VCaP (cell line): ENCODE measurements around the gene SMIM1.

Experiments used
- H3K27ac ChIP-seq: fragments of 450-650 bp; 2 replicates; pipeline ENCODE4 v1.5.1; 2017
- TF ChIP-seq, protein P1 (sequence below): fragments of 450-650 bp; conservative IDR thresholded peaks from 2 replicates; pipeline ENCODE4 v1.5.1; 2017; ENCODE audit warnings: mild to moderate bottlenecking, moderate library complexity

The SMIM1 gene

DNA sequence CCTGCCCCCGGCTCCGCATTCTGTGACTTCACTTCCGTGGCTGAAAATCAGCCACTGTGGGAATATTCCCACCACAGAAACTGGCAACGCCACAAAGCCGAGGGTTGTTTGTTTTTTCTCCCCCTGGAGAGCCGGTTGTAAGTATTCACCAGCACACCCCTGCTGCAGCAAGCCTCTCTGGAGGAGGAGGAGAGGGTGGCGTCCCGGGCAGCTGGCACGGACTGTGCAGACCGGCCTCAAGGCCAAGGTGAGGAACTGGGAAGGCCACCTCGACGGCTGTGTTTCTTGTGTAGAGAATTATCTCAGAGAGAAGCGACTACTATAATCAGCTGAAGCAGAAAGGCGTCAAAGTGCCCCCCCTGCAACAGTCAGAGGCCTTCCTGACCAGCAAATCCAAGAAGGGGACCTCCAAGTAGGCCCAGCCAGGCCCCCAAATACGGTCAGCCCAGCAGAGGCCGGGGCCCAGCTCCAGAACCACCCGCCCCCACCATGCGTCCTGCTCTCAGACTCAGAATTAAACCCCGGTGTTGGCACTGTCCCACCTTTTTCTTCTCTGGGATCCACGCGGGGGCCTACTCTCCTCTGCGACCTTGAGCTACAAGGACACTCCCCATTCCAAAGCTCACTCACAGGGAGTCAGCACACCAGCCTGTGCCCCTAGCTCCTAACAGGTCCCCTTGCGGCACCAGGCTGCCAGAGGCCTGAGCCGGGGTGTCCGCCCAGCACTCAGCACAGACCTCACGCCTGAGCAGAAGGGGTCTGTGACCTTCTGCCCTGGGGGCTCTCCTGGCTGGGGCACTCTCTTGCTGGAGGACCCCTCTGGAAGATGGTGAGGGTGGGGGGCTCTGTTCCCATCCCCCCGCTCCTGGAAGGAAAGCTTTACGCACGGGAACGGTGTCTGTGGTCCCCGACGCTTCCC is 1.2 kb upstream of the SMIM1 start:
- H3K27ac ChIP-seq = peak overlapping the region; percentile 80
- TF ChIP-seq, protein P1, sequence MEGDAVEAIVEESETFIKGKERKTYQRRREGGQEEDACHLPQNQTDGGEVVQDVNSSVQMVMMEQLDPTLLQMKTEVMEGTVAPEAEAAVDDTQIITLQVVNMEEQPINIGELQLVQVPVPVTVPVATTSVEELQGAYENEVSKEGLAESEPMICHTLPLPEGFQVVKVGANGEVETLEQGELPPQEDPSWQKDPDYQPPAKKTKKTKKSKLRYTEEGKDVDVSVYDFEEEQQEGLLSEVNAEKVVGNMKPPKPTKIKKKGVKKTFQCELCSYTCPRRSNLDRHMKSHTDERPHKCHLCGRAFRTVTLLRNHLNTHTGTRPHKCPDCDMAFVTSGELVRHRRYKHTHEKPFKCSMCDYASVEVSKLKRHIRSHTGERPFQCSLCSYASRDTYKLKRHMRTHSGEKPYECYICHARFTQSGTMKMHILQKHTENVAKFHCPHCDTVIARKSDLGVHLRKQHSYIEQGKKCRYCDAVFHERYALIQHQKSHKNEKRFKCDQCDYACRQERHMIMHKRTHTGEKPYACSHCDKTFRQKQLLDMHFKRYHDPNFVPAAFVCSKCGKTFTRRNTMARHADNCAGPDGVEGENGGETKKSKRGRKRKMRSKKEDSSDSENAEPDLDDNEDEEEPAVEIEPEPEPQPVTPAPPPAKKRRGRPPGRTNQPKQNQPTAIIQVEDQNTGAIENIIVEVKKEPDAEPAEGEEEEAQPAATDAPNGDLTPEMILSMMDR = no peak

DNA sequence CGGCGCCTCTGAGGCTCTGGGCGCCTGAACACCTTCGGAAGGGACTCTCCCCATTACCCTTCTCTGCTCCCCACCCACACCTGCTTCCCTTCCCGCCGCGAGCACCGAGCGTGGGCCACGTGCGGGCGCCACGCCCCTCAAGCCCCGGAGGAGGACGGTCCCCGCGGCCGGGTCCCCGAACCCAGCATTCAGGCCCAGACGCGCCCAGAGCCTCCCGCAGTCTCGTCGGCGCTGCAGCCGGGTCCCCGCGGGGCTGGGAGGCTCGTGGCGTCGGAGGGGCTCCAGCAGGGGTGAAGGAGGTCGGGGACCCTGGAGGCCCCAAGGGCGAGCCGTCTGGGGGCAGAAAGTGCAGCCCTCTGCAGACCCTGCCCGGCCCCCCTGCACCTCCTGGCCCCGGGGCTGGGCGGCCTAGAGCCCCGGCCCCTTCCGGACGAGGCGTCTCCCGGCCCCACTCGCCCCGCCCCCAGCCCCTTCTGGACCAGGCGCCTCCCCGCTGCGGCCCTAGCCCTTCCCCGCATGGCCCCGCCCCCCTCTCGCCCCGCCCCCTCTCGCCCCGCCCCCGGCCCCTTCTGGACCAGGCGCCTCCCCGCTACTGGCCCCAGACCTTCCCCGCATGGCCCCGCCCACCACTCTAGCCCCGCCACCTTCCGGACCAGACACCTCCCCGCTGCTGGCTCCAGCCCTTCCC is 378 bp upstream of the SMIM1 start:
- H3K27ac ChIP-seq = peak overlapping the region; percentile 80
- TF ChIP-seq, protein P1 = no peak

DNA sequence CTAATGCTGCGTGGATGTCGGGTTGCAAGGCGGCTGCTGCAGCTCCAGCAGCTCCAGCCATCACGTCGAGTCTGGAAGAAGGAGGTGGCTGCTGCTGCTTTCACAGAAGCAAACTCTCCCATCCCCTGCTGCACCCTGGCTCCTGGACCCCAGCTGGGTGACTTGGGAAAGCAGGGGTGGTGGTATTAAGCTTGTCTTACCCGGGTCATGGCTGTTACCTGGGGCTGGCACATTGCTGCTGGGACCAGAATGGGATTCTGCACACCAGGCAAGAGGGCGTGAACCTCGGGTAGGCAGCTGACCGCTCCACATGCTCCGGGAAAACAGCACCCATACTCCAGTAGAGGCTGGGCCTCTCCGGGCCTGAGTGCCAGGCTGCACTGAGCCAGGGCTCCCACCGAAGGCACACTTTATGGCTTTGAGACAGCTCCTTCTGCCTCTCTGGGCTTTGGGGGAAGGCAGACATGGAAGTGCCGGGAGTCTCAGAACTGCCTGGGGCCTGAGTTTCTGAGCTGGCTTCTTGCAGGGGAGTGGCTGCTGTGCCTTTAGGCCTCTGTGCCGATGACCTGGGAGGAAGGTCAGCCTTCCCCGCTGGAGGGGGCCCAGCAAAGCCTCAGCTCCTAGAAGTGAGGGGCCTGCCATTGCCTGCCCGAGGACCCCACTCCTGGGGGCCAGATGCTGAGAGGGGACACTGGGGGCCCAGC is 1.2 kb downstream of the SMIM1 start:
- TF ChIP-seq, protein P1 = no peak
- H3K27ac ChIP-seq = peak overlapping the region; percentile 80

DNA sequence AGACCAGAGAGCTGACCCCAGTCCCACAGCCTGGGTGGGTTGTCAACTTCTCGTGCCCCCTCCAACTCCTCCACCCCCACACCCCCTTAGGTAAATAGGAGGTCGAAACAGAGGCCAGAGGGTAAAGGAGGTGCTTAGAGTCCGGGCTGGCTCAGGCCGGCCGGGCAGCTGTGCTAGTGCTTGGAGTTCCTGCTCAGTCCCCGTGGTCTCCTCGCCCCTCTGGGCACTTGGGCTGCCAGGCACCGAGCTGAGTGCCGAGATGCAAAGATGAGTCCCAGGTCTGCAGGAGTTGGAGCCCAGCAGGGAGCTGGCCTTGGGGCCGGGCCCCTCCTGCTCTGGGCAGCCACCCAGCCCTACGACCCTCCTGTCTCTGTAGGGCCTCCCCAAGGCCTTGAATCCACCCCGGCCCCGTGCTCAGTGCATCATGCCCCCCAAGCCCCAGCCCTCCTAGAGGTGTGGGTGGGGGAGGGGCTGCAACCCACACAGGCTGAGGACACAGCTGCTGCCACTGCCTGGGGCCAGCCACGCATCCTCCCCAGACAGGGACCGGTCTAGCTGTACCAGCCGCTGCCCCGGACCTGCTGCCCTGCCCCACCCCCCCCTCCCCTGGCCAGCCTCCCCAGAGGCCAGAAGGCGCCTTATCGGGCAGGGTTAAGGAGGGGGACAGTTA is 1.9 kb downstream of the SMIM1 start:
- peak overlapping the region; percentile 80 for H3K27ac ChIP-seq
- TF ChIP-seq, protein P1 = no peak

DNA sequence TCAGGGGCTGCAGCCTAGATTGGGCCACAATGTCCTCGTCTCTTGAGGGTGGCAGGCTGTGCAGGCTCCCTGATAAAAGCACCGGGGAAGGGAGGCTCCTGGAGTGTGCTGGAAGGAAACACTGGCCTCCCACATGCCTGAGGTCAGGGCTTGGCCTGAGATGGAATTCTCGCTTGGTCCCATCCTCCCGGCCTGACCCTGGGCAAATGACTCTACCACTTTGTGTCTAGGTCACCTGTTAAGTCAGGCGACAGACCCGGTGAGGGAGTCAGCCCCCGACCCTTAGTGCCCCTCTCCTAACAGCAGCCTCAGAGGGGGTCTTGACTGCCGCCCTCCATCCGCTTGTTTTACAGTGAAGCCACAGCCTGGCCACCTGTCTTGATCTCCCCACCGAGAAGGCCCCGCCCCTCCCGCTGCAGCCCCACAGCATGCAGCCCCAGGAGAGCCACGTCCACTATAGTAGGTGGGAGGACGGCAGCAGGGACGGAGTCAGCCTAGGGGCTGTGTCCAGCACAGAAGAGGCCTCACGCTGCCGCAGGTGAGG is 2.5 kb downstream of the SMIM1 start:
- TF ChIP-seq, protein P1 = no peak
- H3K27ac ChIP-seq = peak overlapping the region; percentile 44; the same call in 1 of the 2 replicates

DNA sequence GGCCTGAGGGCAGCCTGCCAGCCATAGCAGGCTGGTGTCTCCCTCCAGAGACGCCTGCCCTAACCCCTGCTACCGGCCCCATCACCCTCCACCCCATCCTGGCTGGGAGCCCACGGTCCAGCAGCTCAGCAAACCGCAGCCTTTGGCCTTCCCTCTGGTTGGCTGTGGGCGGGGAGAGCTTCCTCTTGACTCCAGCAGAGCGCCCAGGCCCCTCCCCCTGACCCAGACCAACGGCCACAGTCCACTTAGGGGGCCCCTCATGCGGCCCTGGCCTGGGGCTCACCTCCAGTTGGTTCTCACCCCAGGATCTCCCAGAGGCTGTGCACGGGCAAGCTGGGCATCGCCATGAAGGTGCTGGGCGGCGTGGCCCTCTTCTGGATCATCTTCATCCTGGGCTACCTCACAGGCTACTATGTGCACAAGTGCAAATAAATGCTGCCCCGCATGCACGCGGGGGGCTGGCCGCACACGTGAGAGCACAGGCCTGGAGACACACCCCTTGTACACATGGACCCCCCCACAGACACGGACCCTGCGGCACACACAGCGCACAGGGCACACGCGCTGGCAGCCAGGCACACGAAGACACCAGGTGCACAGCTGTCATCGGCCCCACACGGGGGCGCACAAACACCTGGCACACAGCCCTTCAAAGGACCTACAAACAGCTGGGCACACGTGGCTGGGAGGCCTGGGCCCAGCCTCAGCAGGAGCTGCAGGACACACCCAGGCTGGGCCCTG is 3.1 kb downstream of the SMIM1 start:
- TF ChIP-seq, protein P1 = peak; percentile 68

More for the DNA sequence above, 3.1 kb downstream of the SMIM1 start:
- H3K27ac ChIP-seq = peak overlapping the region; percentile 44; the same call in 1 of the 2 replicates
